ENCODE measurements around the gene DDX3X. TPM values are rescaled to one million over a fixed set of nuclear protein-coding genes. Genes with fewer than 3 reads are reported as not detected.

DDX3X gene
- total and polyA plus RNA-seq, 2 of the 13 experiments (the other 11 are each of a cell fraction or from before 2014, with no cell fraction given) = 53.5 to 239 TPM

DNA sequence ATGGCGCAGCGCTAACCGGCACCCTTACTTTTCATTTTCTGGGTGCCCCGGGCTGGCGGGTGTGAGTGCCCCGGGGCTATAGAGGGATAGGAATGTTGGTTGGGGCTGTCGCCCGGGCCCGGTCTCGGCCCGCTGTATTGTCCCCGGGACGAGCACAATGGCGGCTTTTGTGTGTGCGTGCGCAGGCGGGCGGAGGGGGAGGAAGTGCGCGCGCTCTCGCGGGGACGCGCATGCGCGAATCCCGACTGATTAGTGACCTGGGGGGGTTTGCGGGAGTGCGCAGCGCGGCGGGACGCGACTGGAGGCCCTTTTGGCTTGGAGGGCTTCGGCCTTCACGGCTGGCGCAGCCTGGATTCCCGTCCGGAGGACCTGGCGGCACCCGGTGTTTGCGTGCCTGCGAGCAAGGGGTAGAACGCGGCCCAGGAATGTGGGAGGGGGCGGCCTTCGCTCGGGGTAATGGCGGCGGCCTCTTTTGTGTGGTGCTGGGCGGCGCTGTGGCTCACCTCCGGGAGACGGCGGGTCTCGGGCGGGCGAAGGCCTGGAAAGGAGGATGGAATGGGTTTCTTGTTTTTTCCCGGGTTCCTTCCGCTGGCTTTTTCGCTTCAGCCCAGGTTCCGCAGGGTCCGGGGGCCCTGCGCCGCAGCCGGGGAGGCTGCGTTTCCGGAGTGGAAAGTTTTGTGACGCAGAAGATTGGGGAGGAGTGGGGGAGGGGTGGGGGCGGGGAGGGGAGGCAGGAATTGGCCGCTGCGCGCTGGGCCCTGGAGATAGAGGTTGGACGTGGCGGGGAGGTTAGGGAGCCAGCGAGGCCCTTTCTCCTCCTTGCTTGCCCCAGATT is 618 bp downstream of the DDX3X start:
- WGBS (ENCODE audit: low lambda C conversion rate) = no CpG with 5 or more reads among the region's 77 CpGs
- Histone ChIP-seq H2AFZ (ENCODE audit: low read length) (no peak overlapping the region), H3K4me3 (replicated peaks in 1 of 3; ENCODE audit: insufficient read depth in 1 of 3, low read depth in 2 of 3, low read length in 3 of 3) (peak overlapping the region; percentile 72 to 88 (median 84)), H3K9ac (ENCODE audit: insufficient read depth, low read depth, low read length) (peak overlapping the region; percentile 98), H3K4me1 (ENCODE audit: insufficient read depth, low read length) (peaks cover 32% of the 10 kb centered on the region), H3K4me2 (ENCODE audit: low read depth, low read length) (peak overlapping the region; percentile 90), H3K27me3 (ENCODE audit: control insufficient read depth in 1 of 2, insufficient read depth in 2 of 2, low read length in 2 of 2) (no peaks in the 10 kb centered on the region; a peak in 1 of 5 replicates), H3K36me3 (replicated peaks in 1 of 2; ENCODE audit: control insufficient read depth in 1 of 2, insufficient read depth in 2 of 2, low read length in 2 of 2) (peaks cover 0 to under 1% of the 10 kb centered on the region in 2 experiments; a peak in 2 of 5 replicates), H3K9me3 (ENCODE audit: low read length) (no peaks in the 10 kb centered on the region), H4K20me1 (ENCODE audit: insufficient read depth, low read length) (peaks cover 49% of the 10 kb centered on the region), H3K27ac (ENCODE audit: extremely low read length, insufficient read depth, low read length) (peak overlapping the region; percentile 100), H3K79me2 (ENCODE audit: insufficient read depth, low read length) (peaks cover 59% of the 10 kb centered on the region)
- FAIRE-seq (no peak), ATAC-seq (peak; percentile 25), DNase-seq (ENCODE audit: low spot score) (peak; percentile 45)
- in situ Hi-C loops (cut with HindIII; ENCODE audit: extremely low pct_ligation_motif_present, low pct_unique_long_range_greater_than_20kb) = no loop called here
- POLR2A ChIA-PET = interaction anchor here (1.0 to 1.4 kb wide), 3 partner anchors 13 to 108 kb away, joined by 3 to 9 read pairs (median 4); no protein-coding TSS in a partner anchor
- CTCF ChIA-PET (ENCODE audit: low intra/inter-chr PET ratio, low total read pairs) = no interaction called here
- intact Hi-C loops (cut with micrococcal nuclease; ENCODE audit: unreplicated experiment) = loop anchor here (5.0 to 10.0 kb wide), 3 partner anchors 48 to 108 kb away; no protein-coding TSS in a partner anchor
- TSS peak; percentile 57 for BruUV-seq (replicated peaks)
- TF ChIP-seq ZNF607 (CRISPR knock-in tag; IDR thresholded peaks at IDR 0.05; ENCODE audit: borderline replicate concordance) = peak; percentile 28; the same call in 1 of the 2 replicates
- peak; percentile 58; the same call in 1 of the 2 replicates for TF ChIP-seq BORCS8-MEF2B (CRISPR knock-in tag; IDR thresholded peaks at IDR 0.05)
- TF ChIP-seq ZNF770 (CRISPR knock-in tag; IDR thresholded peaks at IDR 0.05) = peak; percentile 17; the same call in 1 of the 2 replicates
- TF ChIP-seq CREB1 (IDR thresholded peaks at IDR 0.05) = no peak
- TF ChIP-seq CREB1 (CRISPR knock-in tag; IDR thresholded peaks at IDR 0.05) = peak; percentile 2; the same call in 1 of the 2 replicates
- 0 out of 2 replicates have a peak, but pooled peaks have one; percentile 17 for TF ChIP-seq HMGXB3 (CRISPR knock-in tag; IDR thresholded peaks at IDR 0.05; ENCODE audit: borderline replicate concordance)
- no peak for TF ChIP-seq ZNF230 (CRISPR knock-in tag; IDR thresholded peaks at IDR 0.05)
- no peak for TF ChIP-seq ZMYM3 (CRISPR knock-in tag; IDR thresholded peaks at IDR 0.05)
- peak; percentile 70 for TF ChIP-seq AGO1 (IDR thresholded peaks at IDR 0.05; ENCODE audit: low read depth, low read length, poor library complexity, severe bottlenecking)
- TF ChIP-seq SRY (CRISPR knock-in tag; IDR thresholded peaks at IDR 0.05) = no peak
- TF ChIP-seq SP4 (CRISPR knock-in tag; IDR thresholded peaks at IDR 0.05) = no peak
- TF ChIP-seq, protein P1, sequence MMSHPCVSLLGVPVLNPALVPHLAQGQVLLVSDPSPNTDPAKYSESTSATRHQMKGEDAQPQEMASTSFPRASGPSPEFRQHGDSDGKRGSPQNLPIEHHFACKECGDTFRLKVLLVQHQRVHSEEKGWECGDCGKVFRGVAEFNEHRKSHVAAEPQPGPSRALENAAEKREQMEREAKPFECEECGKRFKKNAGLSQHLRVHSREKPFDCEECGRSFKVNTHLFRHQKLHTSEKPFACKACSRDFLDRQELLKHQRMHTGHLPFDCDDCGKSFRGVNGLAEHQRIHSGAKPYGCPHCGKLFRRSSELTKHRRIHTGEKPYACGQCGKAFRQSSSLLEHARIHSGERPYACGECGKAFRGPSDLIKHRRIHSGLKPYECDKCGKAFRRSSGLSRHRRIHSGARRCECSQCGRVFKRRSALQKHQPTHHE (CRISPR knock-in tag; IDR thresholded peaks at IDR 0.05; ENCODE audit: borderline replicate concordance) = peak; percentile 81; the same call in 1 of the 2 replicates
- peak; percentile 60 for TF ChIP-seq TEAD3 (CRISPR knock-in tag; optimal IDR thresholded peaks at IDR 0.05; ENCODE audit: borderline replicate concordance)
- TF ChIP-seq ZMAT3 (CRISPR knock-in tag; conservative IDR thresholded peaks at IDR 0.05) = 0 out of 2 replicates have a peak, but pooled peaks have one; percentile 63
- TF ChIP-seq PPARG (CRISPR knock-in tag; conservative IDR thresholded peaks at IDR 0.05) = no peak

Measured in HepG2 (cell line).